Activated effector memory CD4-positive, alpha-beta T cell treated with Interleukin-2 at 50 U/mL for 16 hours (primary cell): ENCODE data around the gene CACNG1.

ENCODE experiments used
- DNase-seq: peaks from one replicate; pipeline ENCODE4 v3.0.0-alpha.2; 2020

The CACNG1 gene

GRCh38 chr17:67052720-67053437 is 8.5 kb downstream of the CACNG1 start:
- no peak for DNase-seq

DNA sequence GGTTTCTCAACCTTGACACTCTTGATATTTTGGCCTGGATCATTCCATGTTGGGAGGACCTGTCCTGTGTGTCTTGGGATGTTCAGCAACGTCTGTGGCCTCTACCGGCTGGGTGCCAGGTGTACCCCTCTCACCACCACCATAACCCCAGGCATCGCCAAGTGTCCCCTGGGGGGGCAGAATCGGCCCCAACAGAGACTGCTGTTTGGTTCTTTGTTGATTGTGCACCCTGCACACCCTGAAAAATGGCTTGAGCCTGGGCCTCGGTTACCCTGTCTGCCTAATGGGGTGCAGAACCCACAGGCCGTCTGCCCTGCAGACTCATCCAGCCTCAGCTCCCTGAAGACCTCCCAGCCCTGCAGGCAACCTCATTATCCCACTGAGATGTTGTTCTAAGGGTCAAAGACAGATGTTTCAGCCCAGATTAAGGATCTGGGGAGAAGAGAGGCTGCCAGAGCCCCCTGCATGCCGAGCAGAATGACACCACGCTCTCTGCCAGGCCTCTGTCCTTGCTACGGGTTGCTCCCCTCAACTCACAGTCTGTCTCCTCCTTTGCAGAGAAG is 9.2 kb downstream of the CACNG1 start:
- no peak for DNase-seq

- no peak for DNase-seq
Observed at GRCh38 chr17:67054011-67054591, 9.7 kb downstream of the CACNG1 start.

- no peak for DNase-seq
Observed at GRCh38 chr17:67054608-67055007, 10.3 kb downstream of the CACNG1 start.

GRCh38 chr17:67055041-67055443 is 10.7 kb downstream of the CACNG1 start:
- DNase-seq = no peak

DNA sequence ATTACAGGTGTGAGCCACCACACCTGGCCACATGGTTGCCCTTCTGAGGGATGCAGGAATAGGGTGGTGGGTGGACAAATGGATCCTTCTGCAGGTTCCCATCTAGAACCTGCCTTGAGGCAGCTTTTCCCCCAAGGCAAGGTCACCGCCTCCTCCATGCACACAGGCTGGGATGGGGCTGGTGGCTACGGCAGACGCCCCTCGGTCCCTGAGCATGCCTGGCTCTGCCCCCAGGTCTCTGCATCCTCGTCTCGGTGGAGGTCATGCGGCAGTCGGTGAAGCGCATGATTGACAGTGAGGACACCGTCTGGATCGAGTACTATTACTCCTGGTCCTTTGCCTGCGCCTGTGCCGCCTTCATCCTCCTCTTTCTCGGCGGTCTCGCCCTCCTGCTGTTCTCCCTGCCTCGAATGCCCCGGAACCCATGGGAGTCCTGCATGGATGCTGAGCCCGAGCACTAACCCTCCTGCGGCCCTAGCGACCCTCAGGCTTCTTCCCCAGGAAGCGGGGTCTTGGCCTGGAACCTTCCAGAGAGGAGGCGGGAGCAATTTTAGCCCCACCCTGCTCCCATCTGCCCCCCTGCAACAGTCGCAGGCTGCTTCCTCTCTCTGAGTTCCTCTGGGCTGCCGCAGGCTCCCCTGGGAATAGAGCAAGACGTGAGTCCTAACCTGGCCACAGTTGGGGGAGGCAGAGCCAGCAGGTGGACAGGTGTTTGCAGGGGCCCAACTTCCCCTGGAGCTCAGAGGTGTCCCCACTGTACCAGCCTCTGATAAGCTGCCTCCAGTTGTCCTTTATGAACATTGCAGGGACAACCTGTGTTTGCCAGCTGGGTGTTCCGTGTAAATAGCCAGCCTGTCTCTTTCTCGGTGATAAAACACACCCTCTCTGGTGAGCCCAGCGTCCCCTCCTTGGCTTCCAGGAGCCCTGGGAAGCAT is 11.7 kb downstream of the CACNG1 start:
- no peak for DNase-seq

DNA sequence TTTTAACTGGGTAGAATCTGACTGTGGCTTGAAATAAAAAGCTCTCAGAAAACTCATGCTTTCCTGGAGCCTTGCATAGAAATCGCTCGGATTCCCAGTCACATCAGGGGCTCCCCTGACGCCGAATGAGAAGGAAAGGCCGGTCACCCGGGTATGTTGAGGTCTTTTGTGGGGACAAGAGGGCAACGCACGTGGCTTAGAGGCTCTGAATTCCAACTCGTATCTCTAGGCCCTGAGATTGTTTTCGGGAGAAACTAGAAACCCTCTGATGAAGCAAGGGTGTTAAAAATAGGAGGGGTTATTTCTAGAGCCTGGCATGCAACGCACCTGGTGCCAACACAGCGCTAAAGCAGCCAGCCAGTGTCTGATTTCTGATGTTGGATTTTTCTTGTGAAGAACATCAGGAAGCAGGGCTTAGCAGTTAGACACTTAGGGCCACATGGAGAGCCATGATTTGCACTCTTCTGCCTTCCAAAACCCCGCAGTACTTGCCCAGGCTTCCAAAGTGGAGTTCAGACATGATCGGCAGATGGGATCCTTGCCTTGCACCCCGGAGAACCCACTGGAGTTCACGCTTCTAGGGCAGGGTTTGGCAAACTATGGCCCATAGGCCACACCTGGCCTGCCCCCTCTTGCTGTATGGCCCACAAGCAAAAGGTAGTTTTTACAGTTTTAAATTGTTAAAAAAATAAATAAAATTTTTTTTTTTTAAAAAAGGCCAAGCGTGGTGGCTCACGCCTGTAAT is 12.6 kb downstream of the CACNG1 start:
- DNase-seq = no peak

GRCh38 chr17:67058036-67058435 is 13.7 kb downstream of the CACNG1 start:
- DNase-seq = no peak

DNA sequence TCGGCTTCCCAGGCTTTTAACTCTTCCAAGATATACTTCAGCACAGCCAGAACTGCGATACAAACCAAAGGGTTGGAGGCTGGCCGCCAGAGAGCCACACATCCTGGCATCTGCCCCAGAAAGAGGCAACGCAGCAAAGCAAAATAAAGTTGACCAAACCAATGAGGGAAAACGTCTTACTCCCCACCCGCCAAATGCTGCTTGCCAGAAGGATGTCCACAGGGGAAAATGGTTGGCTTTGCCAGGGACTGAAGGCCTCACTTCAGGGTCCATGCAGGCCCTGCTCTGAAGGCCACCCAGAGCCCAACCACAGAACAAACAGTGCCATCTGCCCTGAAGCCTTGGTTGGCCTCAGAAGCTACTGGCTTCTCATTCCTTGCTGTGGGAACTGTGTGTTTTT is 15.0 kb downstream of the CACNG1 start:
- DNase-seq = no peak

DNA sequence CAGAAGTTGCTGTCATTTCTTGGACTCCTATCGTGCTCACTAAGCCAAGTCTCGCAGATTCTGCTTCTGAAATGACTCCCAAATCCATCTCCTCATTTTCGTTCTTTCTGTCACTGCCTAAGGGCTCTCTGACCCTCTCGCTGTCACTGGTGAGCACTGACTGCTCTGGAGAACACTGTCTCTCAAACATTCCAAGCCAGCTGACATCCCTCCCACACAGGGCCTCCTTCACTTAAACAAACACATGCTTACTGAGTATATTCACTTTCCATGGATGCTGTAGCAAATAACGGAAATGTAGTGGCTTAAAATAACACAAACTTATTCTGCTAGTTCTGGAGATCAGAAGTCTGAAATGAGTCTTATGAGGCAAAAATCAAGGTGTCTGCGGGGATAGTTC is 18.8 kb downstream of the CACNG1 start:
- no peak for DNase-seq

- no peak for DNase-seq
Observed at GRCh38 chr17:67066717-67067116, 22.4 kb downstream of the CACNG1 start.

GRCh38 chr17:67067571-67068482 is 23.5 kb downstream of the CACNG1 start:
- DNase-seq = no peak

DNA sequence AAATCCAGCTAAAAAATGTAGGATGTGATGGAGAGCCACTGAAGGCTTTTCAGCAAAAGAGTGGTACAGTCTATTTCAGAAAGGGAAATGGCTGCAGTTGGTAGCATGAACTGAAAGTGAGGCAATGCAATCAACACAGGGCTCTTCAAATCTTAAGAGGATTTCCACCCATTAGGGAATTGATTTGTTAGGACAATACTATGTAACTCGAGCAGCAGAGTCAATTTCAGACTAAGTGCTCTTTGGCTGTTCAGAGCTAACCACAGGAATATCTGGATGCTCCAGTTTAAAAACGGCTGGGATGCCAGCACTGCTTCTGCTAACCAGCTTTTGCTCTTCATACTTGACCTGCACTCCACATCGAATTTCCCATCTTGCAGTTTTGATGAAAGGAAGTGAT is 24.6 kb downstream of the CACNG1 start:
- DNase-seq = no peak

DNA sequence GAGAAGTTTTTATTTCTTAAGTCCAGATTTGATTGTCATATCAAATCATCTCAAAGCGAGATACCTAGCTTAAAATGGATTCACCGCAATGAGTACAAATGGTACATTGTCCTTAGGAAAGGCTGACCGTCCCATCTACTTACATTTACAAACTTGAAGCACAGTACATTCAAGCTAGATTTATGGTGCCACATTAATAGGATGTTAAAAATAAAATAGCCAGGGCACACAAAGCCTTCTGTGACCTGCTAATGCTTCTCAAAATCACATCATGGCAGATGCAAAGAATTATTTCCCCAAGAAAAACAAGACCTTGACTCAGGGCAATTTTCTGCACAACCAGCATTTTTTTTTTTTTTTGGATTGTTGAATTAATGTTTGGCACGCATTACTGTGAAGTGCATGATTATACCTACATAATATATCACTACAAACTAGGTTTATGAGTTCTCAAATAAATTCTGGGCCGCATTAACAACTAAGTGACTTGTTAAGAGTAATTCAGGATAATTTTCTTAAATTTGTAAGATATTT is 25.3 kb downstream of the CACNG1 start:
- no peak for DNase-seq

- no peak for DNase-seq
Observed at GRCh38 chr17:67071595-67071994, 27.2 kb downstream of the CACNG1 start.

GRCh38 chr17:67072885-67073284 is 28.5 kb downstream of the CACNG1 start:
- no peak for DNase-seq

DNA sequence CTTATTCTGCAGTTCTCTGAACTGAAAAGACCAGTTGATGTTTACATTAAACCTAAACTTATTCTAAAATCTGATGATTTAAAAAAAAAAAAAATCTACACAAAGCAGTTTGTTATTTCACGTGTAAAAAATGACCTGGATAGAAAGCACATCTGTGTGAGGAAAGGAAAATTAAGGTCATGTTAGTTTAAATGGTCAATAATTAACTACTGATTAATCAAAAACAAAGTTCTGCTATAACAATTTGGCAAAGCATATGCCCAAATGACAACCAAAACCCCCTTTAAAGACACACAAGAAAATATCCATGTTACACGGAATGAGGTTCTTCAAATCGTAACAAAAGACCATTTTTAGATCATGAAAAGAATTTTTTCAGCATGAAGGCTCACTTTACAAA is 30.4 kb downstream of the CACNG1 start:
- DNase-seq = no peak

GRCh38 chr17:67076290-67076689 is 31.9 kb downstream of the CACNG1 start:
- no peak for DNase-seq

DNA sequence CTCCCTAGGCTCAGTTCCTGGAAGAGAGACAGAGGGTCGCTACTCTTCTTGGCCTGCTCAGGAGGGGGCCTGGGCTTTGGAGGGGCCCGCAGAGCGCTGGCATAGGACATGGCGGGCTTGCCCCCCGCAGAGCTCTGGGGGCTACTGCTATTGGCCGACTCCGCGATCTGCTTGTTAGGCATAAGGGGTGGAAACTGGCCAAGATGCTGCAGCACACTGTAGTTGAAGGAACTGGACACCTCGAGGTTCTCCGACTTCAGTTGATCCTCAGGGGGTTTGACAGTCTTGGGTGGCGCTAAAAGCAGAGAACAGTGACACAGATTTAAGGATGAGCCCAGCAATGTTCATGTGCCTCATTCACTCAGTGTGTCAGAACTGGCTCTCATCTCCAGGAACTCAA is 33.9 kb downstream of the CACNG1 start:
- no peak for DNase-seq

- DNase-seq = no peak
Observed at GRCh38 chr17:67079491-67079890, 35.1 kb downstream of the CACNG1 start.

DNA sequence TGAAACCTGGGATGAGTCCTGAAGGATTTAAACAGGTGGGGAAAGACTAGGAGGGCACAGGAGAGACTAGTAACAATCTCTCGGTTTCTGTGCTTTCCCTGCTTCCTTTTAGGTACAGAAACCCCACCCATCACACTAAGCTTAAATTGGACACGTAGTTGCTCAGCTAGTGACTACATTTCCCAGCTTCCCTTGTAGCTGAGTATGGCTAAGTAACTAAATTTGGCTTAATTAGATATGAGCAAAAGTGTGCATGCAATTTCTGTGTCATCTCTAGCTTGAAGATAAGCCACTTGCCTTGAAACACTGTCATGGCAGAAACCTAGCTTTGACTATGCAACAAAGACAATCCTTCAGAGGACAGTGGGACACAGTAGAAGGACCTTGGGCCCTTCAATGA is 36.5 kb downstream of the CACNG1 start:
- no peak for DNase-seq
